ENCODE data around the gene RBM28.

DNA sequence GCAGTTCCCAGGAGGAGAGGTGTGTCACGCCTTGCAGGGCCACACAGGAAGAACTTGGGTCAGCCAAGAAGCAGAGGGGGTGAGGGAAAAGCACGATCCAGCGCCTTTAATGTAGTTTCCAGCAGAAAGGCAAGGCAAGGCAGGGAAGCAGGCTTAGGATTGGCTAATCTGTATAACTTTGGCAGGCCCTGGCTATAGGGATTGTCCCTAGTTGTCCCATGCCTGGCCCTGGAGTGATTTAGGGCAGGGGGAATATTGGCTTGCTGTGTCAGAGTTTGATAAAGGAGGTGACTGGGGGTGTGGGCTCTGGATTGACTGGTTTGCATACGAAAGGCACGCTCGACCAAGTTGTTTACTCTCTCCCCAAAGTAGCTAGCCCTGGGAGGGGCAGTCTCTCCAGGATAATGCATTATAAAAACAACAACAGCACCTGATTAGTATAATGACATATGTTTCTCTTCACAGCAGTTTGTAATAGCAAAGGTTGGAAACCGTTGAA is 44.5 kb downstream of the RBM28 start:
- TF ChIP-seq, protein P1, sequence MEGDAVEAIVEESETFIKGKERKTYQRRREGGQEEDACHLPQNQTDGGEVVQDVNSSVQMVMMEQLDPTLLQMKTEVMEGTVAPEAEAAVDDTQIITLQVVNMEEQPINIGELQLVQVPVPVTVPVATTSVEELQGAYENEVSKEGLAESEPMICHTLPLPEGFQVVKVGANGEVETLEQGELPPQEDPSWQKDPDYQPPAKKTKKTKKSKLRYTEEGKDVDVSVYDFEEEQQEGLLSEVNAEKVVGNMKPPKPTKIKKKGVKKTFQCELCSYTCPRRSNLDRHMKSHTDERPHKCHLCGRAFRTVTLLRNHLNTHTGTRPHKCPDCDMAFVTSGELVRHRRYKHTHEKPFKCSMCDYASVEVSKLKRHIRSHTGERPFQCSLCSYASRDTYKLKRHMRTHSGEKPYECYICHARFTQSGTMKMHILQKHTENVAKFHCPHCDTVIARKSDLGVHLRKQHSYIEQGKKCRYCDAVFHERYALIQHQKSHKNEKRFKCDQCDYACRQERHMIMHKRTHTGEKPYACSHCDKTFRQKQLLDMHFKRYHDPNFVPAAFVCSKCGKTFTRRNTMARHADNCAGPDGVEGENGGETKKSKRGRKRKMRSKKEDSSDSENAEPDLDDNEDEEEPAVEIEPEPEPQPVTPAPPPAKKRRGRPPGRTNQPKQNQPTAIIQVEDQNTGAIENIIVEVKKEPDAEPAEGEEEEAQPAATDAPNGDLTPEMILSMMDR (IDR thresholded peaks at IDR 0.05): no peak
- no peak for TF ChIP-seq POLR2AphosphoS5 (IDR thresholded peaks at IDR 0.05; ENCODE audit: insufficient read depth in 1 of 2, low read depth in 1 of 2)
- TF ChIP-seq POLR2A (IDR thresholded peaks at IDR 0.05): no peak
